HepG2 (cell line): Measurements from ENCODE around the gene COMMD10. TPM values are rescaled to one million over a fixed set of nuclear protein-coding genes. Genes with fewer than 3 reads are reported as not detected.

Experiments
- ATAC-seq: fragments of 200-7000 bp; cut with Tn5 transposase; 3 replicates; pipeline ENCODE4 v1.9.1; 2020; ENCODE audit warnings: mild to moderate bottlenecking, moderate library complexity
- BruUV-seq: library from RNA; stranded (reverse); fragments of 400-500 nt; replicated peaks from 2 replicates; lab custom pipeline; 2021; lab: Mats Ljungman, UMichigan
- CTCF ChIA-PET: fragments of 300-600 bp; formaldehyde crosslinking; extraction: SDS; loops from one replicate; lab custom pipeline; 2021; ENCODE audit warnings: low total read pairs, inconsistent platforms, low intra/inter-chr PET ratio; lab: Yijun Ruan, JAX
- POLR2A ChIA-PET: fragments of 350-600 bp; sonication (Branson Sonifier 250); formaldehyde crosslinking; loops from one replicate; lab custom pipeline; 2020; ENCODE audit warnings: antibody characterized with exemption, inconsistent platforms; lab: Yijun Ruan, JAX
- DNase-seq: peaks from one replicate; pipeline ENCODE4 v3.0.0-alpha.2; 2015; ENCODE audit warnings: low spot score
- FAIRE-seq: peaks from 3 replicates; lab custom pipeline; 2011; peaks lifted over from hg19 to GRCh38; lab: Jason Lieb, UNC
- H2AFZ ChIP-seq: one replicate; pipeline ENCODE4 v1.6.1; 2011; ENCODE audit warnings: low read length, inconsistent platforms
- H3K27ac ChIP-seq: fragments of 300-600 bp; 3 replicates; pipeline ENCODE4 v1.8.0; 2011; ENCODE audit warnings: mixed run types, mild to moderate bottlenecking, mixed read lengths, low read length, inconsistent platforms; ENCODE audit not compliant: insufficient read depth; ENCODE audit errors: extremely low read length
- H3K27me3 ChIP-seq, 2 experiments: fragments of 200-600 bp in 1 of 2; 2 replicates in 1 of 2; 3 replicates in 1 of 2; pipeline versions ENCODE4 v1.6.0 to v1.8.0; 2011; ENCODE audit warnings: low read length in 2 of 2, mild to moderate bottlenecking in 2 of 2, moderate library complexity in 2 of 2, inconsistent platforms in 1 of 2; ENCODE audit not compliant: insufficient read depth in 2 of 2, control insufficient read depth in 1 of 2
- H3K36me3 ChIP-seq, 2 experiments: fragments of 200-600 bp in 1 of 2; replicated peaks in 1 of 2; 2 replicates in 1 of 2; 3 replicates in 1 of 2; pipeline versions ENCODE4 v1.5.1 to v1.8.0; 2011; ENCODE audit warnings: low read length in 2 of 2, inconsistent platforms in 1 of 2; ENCODE audit not compliant: insufficient read depth in 2 of 2, control insufficient read depth in 1 of 2
- H3K4me1 ChIP-seq: 2 replicates; pipeline ENCODE4 v1.5.1; 2012; ENCODE audit warnings: low read length, inconsistent platforms; ENCODE audit not compliant: insufficient read depth
- H3K4me2 ChIP-seq: 2 replicates; pipeline ENCODE4 v1.6.0; 2011; ENCODE audit warnings: low read depth, low read length, inconsistent platforms
- H3K4me3 ChIP-seq, 3 experiments: fragments of 200-600 bp in 1 of 3; sonication (generic), shearing (Covaris generic) in 1 of 3; replicated peaks in 1 of 3; 2 replicates each; pipeline ENCODE4 v1.5.1; 2011 to 2016; ENCODE audit warnings: low read length in 3 of 3, inconsistent platforms in 2 of 3, low read depth in 2 of 3, mild to moderate bottlenecking in 2 of 3, control low read depth in 1 of 3, mixed read lengths in 1 of 3; ENCODE audit not compliant: insufficient read depth in 1 of 3
- H3K79me2 ChIP-seq: one replicate; pipeline ENCODE4 v1.6.1; 2011; ENCODE audit warnings: low read length, inconsistent platforms; ENCODE audit not compliant: insufficient read depth
- H3K9ac ChIP-seq: 2 replicates; pipeline ENCODE4 v1.6.0; 2011; ENCODE audit warnings: mild to moderate bottlenecking, low read depth, low read length, inconsistent platforms; ENCODE audit not compliant: insufficient read depth
- H3K9me3 ChIP-seq: 2 replicates; pipeline ENCODE4 v1.5.1; 2012; ENCODE audit warnings: mild to moderate bottlenecking, low read length
- H4K20me1 ChIP-seq: 2 replicates; pipeline ENCODE4 v1.6.0; 2011; ENCODE audit warnings: inconsistent platforms, mild to moderate bottlenecking, low read length, moderate library complexity; ENCODE audit not compliant: insufficient read depth
- CBX2 ChIP-seq, 2 experiments: fragments of 200-600 bp in 1 of 2; sonication (generic); formaldehyde crosslinking in 1 of 2; IDR thresholded peaks; 2 replicates each; pipeline versions ENCODE4 v1.7.0 to v1.8.1; 2018 to 2022; ENCODE audit warnings: low read depth in 2 of 2, low read length in 1 of 2, mild to moderate bottlenecking in 1 of 2, missing genetic modification reagents in 1 of 2
- EED ChIP-seq: sonication (generic); formaldehyde crosslinking; IDR thresholded peaks from 2 replicates; pipeline ENCODE4 v1.5.0; 2020; ENCODE audit warnings: mild to moderate bottlenecking, missing genetic modification reagents
- HCFC1 ChIP-seq: fragments of 150-350 bp; IDR thresholded peaks from 2 replicates; pipeline ENCODE4 v1.6.1; 2014; ENCODE audit warnings: low read depth, low read length
- NCOR1 ChIP-seq: fragments of 200-600 bp; sonication (generic); IDR thresholded peaks from 2 replicates; pipeline ENCODE4 v1.7.0; 2017; ENCODE audit warnings: antibody characterized with exemption, low read length, borderline replicate concordance
- POLR2AphosphoS2 ChIP-seq: IDR thresholded peaks from 2 replicates; pipeline ENCODE4 v1.6.1; 2011; ENCODE audit warnings: low read depth, low read length, improper control_type of control experiment
- ZFP37 ChIP-seq: sonication (generic); formaldehyde crosslinking; IDR thresholded peaks from 2 replicates; pipeline ENCODE4 v1.4.0; 2020; ENCODE audit warnings: missing genetic modification reagents, borderline replicate concordance
- ZIK1 ChIP-seq: sonication (generic); formaldehyde crosslinking; IDR thresholded peaks from 2 replicates; pipeline ENCODE4 v1.5.0; 2020; ENCODE audit warnings: mild to moderate bottlenecking, low read depth, missing genetic modification reagents, borderline replicate concordance
- ZNF484 ChIP-seq: sonication (generic); formaldehyde crosslinking; IDR thresholded peaks from 2 replicates; pipeline ENCODE4 v1.5.1; 2020; ENCODE audit warnings: mild to moderate bottlenecking, low read depth, missing genetic modification reagents, borderline replicate concordance
- ZNF749 ChIP-seq: sonication (generic); formaldehyde crosslinking; IDR thresholded peaks from 2 replicates; pipeline ENCODE4 v1.8.0; 2022; ENCODE audit warnings: mild to moderate bottlenecking, missing genetic modification reagents, moderate library complexity, borderline replicate concordance
- ZNF777 ChIP-seq: sonication (generic); formaldehyde crosslinking; IDR thresholded peaks from 2 replicates; pipeline ENCODE4 v1.4.0; 2020; ENCODE audit warnings: missing genetic modification reagents
- ZSCAN20 ChIP-seq: sonication (generic); formaldehyde crosslinking; IDR thresholded peaks from 2 replicates; pipeline ENCODE4 v1.4.0; 2020; ENCODE audit warnings: missing genetic modification reagents, mild to moderate bottlenecking, borderline replicate concordance
- in situ Hi-C: cut with HindIII; loops from 2 replicates; pipeline ENCODE4 v1.10.0; 2017; ENCODE audit warnings: low pct_unique_long_range_greater_than_20kb; ENCODE audit not compliant: extremely low pct_ligation_motif_present
- intact Hi-C: fragments of 100-400 bp; cut with micrococcal nuclease; formaldehyde crosslinking; loops from one replicate; pipeline ENCODE4 v1.10.0; 2022; ENCODE audit not compliant: unreplicated experiment
- polyA plus RNA-seq, 8 experiments: library from polyadenylated mRNA; depleted of rRNA in 3 of 8; stranded (reverse) in 7 of 8; unstranded in 1 of 8; fragments of >200 nt; fragmentation: Illumina TruSeq in 4 of 8; extraction: Trizol in 4 of 8; gene quantifications; 2 replicates each; pipeline versions ENCODE4 v1.2.1 to v1.2.3, GENCODE V29; 2011 to 2016; ENCODE audit warnings: low read depth in 4 of 8, missing spikeins in 1 of 8, mixed read lengths in 1 of 8; ENCODE audit not compliant: insufficient read depth in 1 of 8
- total RNA-seq, 5 experiments: library from RNA; depleted of rRNA; stranded (reverse); fragments of >200 nt; fragmentation: Illumina TruSeq; extraction: Trizol; gene quantifications; 2 replicates each; pipeline ENCODE4 v1.2.3, GENCODE V29; 2016; ENCODE audit warnings: low read depth in 1 of 5
- TF ChIP-seq, protein P1 (sequence below): sonication (generic); formaldehyde crosslinking; IDR thresholded peaks from 2 replicates; pipeline ENCODE4 v1.4.0; 2020; ENCODE audit warnings: mild to moderate bottlenecking, missing genetic modification reagents

The COMMD10 gene
- total and polyA plus RNA-seq, 2 of the 13 experiments (the other 11 are each of a cell fraction or from before 2014, with no cell fraction given): 16.9 to 39.3 TPM

DNA sequence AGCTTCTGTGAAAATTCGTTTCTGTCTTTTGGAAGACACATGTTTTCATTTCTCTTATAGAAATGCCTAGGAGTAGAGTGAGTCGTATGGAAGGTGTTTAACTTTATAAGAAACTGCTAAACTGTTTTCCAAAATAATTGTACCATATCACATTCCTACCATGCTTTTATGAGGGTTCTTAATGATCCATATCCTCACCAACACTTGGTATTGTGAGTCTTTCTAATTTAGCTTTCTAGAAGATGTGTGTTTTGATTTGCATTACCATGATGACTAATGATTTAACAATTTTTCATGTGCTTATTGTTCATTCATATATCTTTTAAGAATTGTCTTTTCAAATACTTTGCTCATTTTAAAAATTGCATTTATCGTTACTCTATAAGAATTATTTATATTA is 223.6 kb downstream of the COMMD10 start (continued):
- TF ChIP-seq, protein P1, sequence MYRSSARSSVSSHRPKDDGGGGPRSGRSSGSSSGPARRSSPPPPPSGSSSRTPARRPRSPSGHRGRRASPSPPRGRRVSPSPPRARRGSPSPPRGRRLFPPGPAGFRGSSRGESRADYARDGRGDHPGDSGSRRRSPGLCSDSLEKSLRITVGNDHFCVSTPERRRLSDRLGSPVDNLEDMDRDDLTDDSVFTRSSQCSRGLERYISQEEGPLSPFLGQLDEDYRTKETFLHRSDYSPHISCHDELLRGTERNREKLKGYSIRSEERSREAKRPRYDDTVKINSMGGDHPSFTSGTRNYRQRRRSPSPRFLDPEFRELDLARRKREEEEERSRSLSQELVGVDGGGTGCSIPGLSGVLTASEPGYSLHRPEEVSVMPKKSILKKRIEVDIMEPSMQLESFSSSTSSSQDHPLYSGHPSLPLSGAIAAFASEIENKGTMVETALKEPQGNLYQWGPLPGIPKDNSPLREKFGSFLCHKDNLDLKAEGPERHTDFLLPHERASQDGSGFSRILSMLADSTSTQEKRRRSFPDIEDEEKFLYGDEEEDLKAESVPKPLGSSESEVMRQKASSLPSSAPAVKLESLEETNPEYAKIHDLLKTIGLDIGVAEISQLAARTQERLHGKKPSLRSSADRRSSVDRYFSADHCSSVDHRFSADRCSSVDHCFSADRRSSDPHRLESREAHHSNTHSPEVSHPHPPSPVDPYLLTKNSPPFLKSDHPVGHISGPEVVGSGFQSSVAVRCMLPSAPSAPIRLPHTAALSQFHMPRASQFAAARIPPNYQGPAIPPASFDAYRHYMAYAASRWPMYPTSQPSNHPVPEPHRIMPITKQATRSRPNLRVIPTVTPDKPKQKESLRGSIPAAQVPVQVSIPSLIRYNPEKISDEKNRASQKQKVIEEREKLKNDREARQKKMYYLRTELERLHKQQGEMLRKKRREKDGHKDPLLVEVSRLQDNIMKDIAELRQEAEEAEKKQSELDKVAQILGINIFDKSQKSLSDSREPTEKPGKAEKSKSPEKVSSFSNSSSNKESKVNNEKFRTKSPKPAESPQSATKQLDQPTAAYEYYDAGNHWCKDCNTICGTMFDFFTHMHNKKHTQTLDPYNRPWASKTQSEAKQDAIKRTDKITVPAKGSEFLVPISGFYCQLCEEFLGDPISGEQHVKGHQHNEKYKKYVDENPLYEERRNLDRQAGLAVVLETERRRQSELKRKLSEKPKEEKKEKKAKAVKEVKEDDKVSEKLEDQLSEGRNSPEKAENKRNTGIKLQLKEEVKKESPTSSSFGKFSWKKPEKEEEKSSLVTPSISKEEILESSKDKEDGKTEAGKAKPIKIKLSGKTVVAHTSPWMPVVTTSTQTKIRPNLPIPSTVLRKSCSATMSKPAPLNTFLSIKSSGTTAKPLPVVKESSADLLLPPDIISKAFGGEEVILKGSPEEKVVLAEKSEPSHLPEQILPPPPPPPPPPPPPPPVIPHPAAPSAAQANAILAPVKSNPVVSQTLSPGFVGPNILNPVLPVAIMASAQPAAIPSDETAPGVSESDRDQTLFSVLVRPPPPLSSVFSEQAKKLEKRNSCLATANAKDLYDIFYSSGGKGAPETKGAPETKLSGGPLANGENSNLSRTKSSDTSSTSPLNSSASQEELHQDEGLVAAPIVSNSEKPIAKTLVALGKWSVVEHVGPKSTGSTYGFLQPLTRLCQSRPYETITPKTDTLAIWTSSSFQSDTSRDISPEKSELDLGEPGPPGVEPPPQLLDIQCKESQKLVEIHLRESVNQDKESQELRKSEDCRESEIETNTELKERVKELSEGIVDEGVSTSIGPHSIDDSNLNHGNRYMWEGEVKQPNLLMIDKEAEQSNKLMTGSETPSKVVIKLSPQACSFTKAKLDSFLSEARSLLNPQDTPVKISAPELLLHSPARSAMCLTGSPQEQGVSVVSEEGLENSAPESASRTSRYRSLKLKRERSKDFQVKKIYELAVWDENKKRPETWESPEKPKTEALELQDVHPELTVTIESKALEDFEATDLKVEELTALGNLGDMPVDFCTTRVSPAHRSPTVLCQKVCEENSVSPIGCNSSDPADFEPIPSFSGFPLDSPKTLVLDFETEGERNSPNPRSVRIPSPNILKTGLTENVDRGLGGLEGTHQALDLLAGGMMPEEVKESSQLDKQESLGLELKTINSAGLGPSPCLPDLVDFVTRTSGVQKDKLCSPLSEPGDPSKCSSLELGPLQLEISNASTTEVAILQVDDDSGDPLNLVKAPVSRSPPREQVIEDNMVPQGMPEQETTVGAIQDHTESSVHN (CRISPR knock-in tag): no peak

DNA sequence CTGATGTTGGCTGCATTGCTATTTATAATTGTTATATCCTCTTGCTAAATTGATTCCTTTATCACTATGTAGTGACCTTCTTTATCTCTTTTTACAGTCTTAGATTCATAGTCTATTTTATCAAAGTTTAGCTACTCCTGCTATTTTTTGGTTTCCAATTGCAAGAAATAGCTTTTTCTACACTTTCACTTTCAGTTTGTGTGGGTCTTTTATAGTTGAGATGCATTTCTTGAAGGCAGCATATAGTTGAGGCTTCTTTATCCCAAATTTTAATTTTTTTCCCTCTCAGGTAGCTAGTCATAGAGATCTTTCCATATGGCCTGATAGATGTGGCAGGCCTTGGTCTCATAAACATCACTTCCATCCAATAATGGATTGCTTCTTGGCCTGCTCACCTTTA is 228.5 kb downstream of the COMMD10 start:
- intact Hi-C loops (no loop called here), in situ Hi-C loops (no loop called here)
- no peak overlapping the region for H2AFZ ChIP-seq
- H3K36me3 ChIP-seq: 0 out of 5 replicates have a peak, but pooled peaks cover 0 to 2% of the 10 kb centered on the region in 2 experiments
- ATAC-seq (no peak), DNase-seq (no peak), FAIRE-seq (no peak)
- H3K4me2 ChIP-seq: no peak overlapping the region
- no peak overlapping the region for H3K4me3 ChIP-seq
- H3K9ac ChIP-seq: no peak overlapping the region
- ChIA-PET CTCF (no interaction called here), POLR2A (no interaction called here)
- no peak overlapping the region for H3K27ac ChIP-seq
- H3K79me2 ChIP-seq: no peaks in the 10 kb centered on the region
- peaks cover 1% of the 10 kb centered on the region for H3K9me3 ChIP-seq
- no peaks in the 10 kb centered on the region for H3K27me3 ChIP-seq
- BruUV-seq: no TSS peak
- H4K20me1 ChIP-seq: no peaks in the 10 kb centered on the region
- no peaks in the 10 kb centered on the region for H3K4me1 ChIP-seq
- no peak for TF ChIP-seq ZFP37 (CRISPR knock-in tag)
- TF ChIP-seq ZIK1: no peak
- no peak for TF ChIP-seq ZNF484 (CRISPR knock-in tag)
- no peak for TF ChIP-seq ZSCAN20 (CRISPR knock-in tag)
- TF ChIP-seq HCFC1: no peak
- no peak for TF ChIP-seq ZNF777 (CRISPR knock-in tag)
- no peak for TF ChIP-seq EED
- TF ChIP-seq POLR2AphosphoS2: no peak
- no peak for TF ChIP-seq NCOR1
- no peak for TF ChIP-seq CBX2 (IDR thresholded peaks at IDR 0.05; ENCODE audit: low read depth, low read length)
- TF ChIP-seq CBX2 (CRISPR knock-in tag; IDR thresholded peaks at IDR 0.05; ENCODE audit: low read depth): no peak
- no peak for TF ChIP-seq ZNF749
